ENCODE data around the gene KIAA1614.

Gene KIAA1614

GRCh38 chr1:180925471-180926051 is 12.9 kb downstream of the KIAA1614 start:
- no peak for DNase-seq

GRCh38 chr1:180926164-180926981 is 13.7 kb downstream of the KIAA1614 start:
- DNase-seq, result no peak

- DNase-seq, result no peak
Observed at GRCh38 chr1:180927348-180927747, 14.7 kb downstream of the KIAA1614 start.

GRCh38 chr1:180927841-180928240 is 15.1 kb downstream of the KIAA1614 start:
- no peak for DNase-seq

- no peak for DNase-seq
Observed at GRCh38 chr1:180928331-180929230, 15.9 kb downstream of the KIAA1614 start.

GRCh38 chr1:180929389-180929788 is 16.7 kb downstream of the KIAA1614 start:
- no peak for DNase-seq

GRCh38 chr1:180930687-180931086 is 18.0 kb downstream of the KIAA1614 start:
- no peak for DNase-seq

- DNase-seq, result no peak
Observed at GRCh38 chr1:180931529-180931928, 18.8 kb downstream of the KIAA1614 start.

- DNase-seq, result no peak
Observed at GRCh38 chr1:180932378-180932777, 19.7 kb downstream of the KIAA1614 start.

- no peak for DNase-seq
Observed at GRCh38 chr1:180933141-180933540, 20.4 kb downstream of the KIAA1614 start.

- no peak for DNase-seq
Observed at GRCh38 chr1:180934563-180934962, 21.9 kb downstream of the KIAA1614 start.

GRCh38 chr1:180935326-180936109 is 22.8 kb downstream of the KIAA1614 start:
- DNase-seq, result no peak

GRCh38 chr1:180936110-180937011 is 23.7 kb downstream of the KIAA1614 start:
- no peak for DNase-seq

GRCh38 chr1:180937012-180937372 is 24.3 kb downstream of the KIAA1614 start:
- DNase-seq, result no peak

GRCh38 chr1:180937624-180938225 is 25.0 kb downstream of the KIAA1614 start:
- no peak for DNase-seq

- no peak for DNase-seq
Observed at GRCh38 chr1:180939073-180939710, 26.5 kb downstream of the KIAA1614 start.

GRCh38 chr1:180939711-180940103 is 27.0 kb downstream of the KIAA1614 start:
- no peak for DNase-seq

- no peak for DNase-seq
Observed at GRCh38 chr1:180940445-180940844, 27.7 kb downstream of the KIAA1614 start.

GRCh38 chr1:180941518-180942275 is 29.0 kb downstream of the KIAA1614 start:
- DNase-seq, result no peak

- no peak for DNase-seq
Observed at GRCh38 chr1:180945151-180945550, 32.5 kb downstream of the KIAA1614 start.

Data from NCI-H1417 treated with DMSO at 0.1 percent for 48 hours (cell line).